ENCODE measurements around the gene TMEM233. TPM values are rescaled to one million over a fixed set of nuclear protein-coding genes. Genes with fewer than 3 reads are reported as not detected.

Gene TMEM233
- polyA plus RNA-seq, 3 donors, result not detected

GRCh38 chr12:119687879-119688278, 94.3 kb downstream of the TMEM233 start:
- H3K36me3 Mint-ChIP-seq, result peaks cover 30 to 67% of the 10 kb centered on the region in 2 donors
- peak overlapping the region in 1 of 7 donors; percentile 54 for H3K27ac Mint-ChIP-seq
- no peaks in the 10 kb centered on the region for H3K79me2 ChIP-seq (ENCODE audit: insufficient read depth, low read length)
- no peaks in the 10 kb centered on the region for H3K27me3 Mint-ChIP-seq (ENCODE audit: low read depth in 3 of 3)
- WGBS (ENCODE audit: insufficient coverage), result over 99% methylated on average over 8 of the region's 9 CpGs
- peaks cover 2% of the 10 kb centered on the region for H3K4me1 Mint-ChIP-seq
- no peaks in the 10 kb centered on the region for H3K27me3 ChIP-seq (ENCODE audit: control insufficient read depth in 2 of 2, insufficient read depth in 2 of 2, low read length in 2 of 2)
- H3K9ac ChIP-seq (ENCODE audit: insufficient read depth, low read length, poor library complexity, severe bottlenecking), result no peak overlapping the region
- no peak overlapping the region for H2AFZ ChIP-seq (ENCODE audit: insufficient read depth, low read depth, low read length, poor library complexity, severe bottlenecking)
- no peaks in the 10 kb centered on the region for H4K20me1 ChIP-seq (ENCODE audit: insufficient read depth, low read length)
- H3K4me1 ChIP-seq (ENCODE audit: control insufficient read depth in 1 of 2, insufficient read depth in 2 of 2, low read length in 2 of 2), result peaks cover 3 to 7% of the 10 kb centered on the region in 2 donors
- no peak for DNase-seq
- H3K36me3 ChIP-seq (replicated peaks in 1 of 2; ENCODE audit: control insufficient read depth in 1 of 2, insufficient read depth in 2 of 2, low read length in 2 of 2), result peaks cover 0 to 88% of the 10 kb centered on the region in 2 donors
- TF ChIP-seq, protein P1, sequence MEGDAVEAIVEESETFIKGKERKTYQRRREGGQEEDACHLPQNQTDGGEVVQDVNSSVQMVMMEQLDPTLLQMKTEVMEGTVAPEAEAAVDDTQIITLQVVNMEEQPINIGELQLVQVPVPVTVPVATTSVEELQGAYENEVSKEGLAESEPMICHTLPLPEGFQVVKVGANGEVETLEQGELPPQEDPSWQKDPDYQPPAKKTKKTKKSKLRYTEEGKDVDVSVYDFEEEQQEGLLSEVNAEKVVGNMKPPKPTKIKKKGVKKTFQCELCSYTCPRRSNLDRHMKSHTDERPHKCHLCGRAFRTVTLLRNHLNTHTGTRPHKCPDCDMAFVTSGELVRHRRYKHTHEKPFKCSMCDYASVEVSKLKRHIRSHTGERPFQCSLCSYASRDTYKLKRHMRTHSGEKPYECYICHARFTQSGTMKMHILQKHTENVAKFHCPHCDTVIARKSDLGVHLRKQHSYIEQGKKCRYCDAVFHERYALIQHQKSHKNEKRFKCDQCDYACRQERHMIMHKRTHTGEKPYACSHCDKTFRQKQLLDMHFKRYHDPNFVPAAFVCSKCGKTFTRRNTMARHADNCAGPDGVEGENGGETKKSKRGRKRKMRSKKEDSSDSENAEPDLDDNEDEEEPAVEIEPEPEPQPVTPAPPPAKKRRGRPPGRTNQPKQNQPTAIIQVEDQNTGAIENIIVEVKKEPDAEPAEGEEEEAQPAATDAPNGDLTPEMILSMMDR (IDR thresholded peaks at IDR 0.05), result no peak
- H3K4me3 Mint-ChIP-seq, result no peak overlapping the region
- H3K9me3 ChIP-seq (replicated peaks in 1 of 2; ENCODE audit: control insufficient read depth in 1 of 2, insufficient read depth in 1 of 2, low read length in 2 of 2), result no peaks in the 10 kb centered on the region
- intact Hi-C loops (cut with micrococcal nuclease), result no loop called here
- no peak overlapping the region for H3K4me2 ChIP-seq (replicated peaks; ENCODE audit: extremely low read depth, low read length, poor library complexity, severe bottlenecking)
- H3K27ac ChIP-seq (ENCODE audit: low read depth in 1 of 2, low read length in 2 of 2), result no peak overlapping the region
- H3K4me3 ChIP-seq (replicated peaks in 1 of 3; ENCODE audit: low read depth in 2 of 3, low read length in 3 of 3), result no peak overlapping the region
- no peaks in the 10 kb centered on the region for H3K9me3 Mint-ChIP-seq

DNA sequence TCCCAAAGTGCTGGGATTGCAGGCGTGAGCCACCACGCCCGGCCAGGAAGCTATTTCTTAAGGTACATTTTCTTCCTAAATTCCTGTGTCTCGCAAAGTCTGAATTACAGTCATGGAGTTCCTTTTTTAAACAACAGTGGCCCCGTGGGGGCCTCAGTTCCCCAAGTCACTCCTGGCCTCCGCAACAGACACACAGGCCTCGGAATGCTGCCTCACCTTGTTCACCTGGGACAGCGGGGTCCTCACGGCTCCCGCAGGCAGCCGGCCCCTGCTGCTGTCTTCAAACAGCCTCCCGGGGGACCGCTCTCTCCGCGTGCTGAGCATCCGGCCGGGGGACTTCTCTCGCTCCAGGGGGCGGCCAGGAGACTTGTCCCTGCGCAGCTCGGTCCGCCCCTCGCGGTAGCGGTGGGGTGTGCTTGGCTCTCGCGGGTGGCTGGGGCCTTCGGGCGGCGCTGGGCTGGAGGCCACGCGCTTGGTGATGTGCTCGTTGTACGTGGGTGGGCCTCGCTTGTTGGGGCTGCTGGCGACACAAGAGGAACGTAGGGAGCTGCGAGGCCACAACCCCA, 96.4 kb downstream of the TMEM233 start:
- Histone ChIP-seq H3K4me2 (replicated peaks; ENCODE audit: extremely low read depth, low read length, poor library complexity, severe bottlenecking) (no peak overlapping the region), H3K79me2 (ENCODE audit: insufficient read depth, low read length) (no peaks in the 10 kb centered on the region), H3K27me3 (ENCODE audit: control insufficient read depth in 2 of 2, insufficient read depth in 2 of 2, low read length in 2 of 2) (no peaks in the 10 kb centered on the region), H3K4me3 (replicated peaks in 1 of 3; ENCODE audit: low read depth in 2 of 3, low read length in 3 of 3) (no peak overlapping the region), H3K27ac (ENCODE audit: low read depth in 1 of 2, low read length in 2 of 2) (no peak overlapping the region), H3K4me1 (ENCODE audit: control insufficient read depth in 1 of 2, insufficient read depth in 2 of 2, low read length in 2 of 2) (no peaks in the 10 kb centered on the region), H4K20me1 (ENCODE audit: insufficient read depth, low read length) (no peaks in the 10 kb centered on the region), H3K9ac (ENCODE audit: insufficient read depth, low read length, poor library complexity, severe bottlenecking) (no peak overlapping the region), H3K36me3 (replicated peaks in 1 of 2; ENCODE audit: control insufficient read depth in 1 of 2, insufficient read depth in 2 of 2, low read length in 2 of 2) (peaks cover 0 to 87% of the 10 kb centered on the region in 2 donors), H2AFZ (ENCODE audit: insufficient read depth, low read depth, low read length, poor library complexity, severe bottlenecking) (no peak overlapping the region), H3K9me3 (replicated peaks in 1 of 2; ENCODE audit: control insufficient read depth in 1 of 2, insufficient read depth in 1 of 2, low read length in 2 of 2) (no peaks in the 10 kb centered on the region)
- 96% methylated on average over 36 of the region's 38 CpGs for WGBS (ENCODE audit: insufficient coverage)
- H3K9me3 Mint-ChIP-seq, result no peaks in the 10 kb centered on the region
- H3K4me1 Mint-ChIP-seq, result peaks cover 5% of the 10 kb centered on the region
- TF ChIP-seq, protein P1 (IDR thresholded peaks at IDR 0.05), result no peak
- peaks cover 32 to 78% of the 10 kb centered on the region in 2 donors for H3K36me3 Mint-ChIP-seq
- intact Hi-C loops (cut with micrococcal nuclease), result no loop called here
- no peaks in the 10 kb centered on the region for H3K27me3 Mint-ChIP-seq (ENCODE audit: low read depth in 3 of 3)
- no peak for DNase-seq
- no peak overlapping the region for H3K4me3 Mint-ChIP-seq
- peak overlapping the region in 1 of 7 donors; percentile 74 for H3K27ac Mint-ChIP-seq
